GM12873 (cell line): ENCODE results near the gene TMEM86A.

Experiments
- CTCF ChIP-seq: IDR thresholded peaks from 2 replicates; pipeline ENCODE4 v1.5.1; 2012; ENCODE audit warnings: low read depth, mild to moderate bottlenecking, moderate library complexity, low read length, control low read depth; ENCODE audit not compliant: insufficient read depth; ENCODE audit errors: missing control alignments

TMEM86A gene

GRCh38 chr11:18754308-18754707, 55.7 kb downstream of the TMEM86A start:
- TF ChIP-seq CTCF = no peak
